ENCODE data around the gene PLSCR5.

PLSCR5 gene, protein sequence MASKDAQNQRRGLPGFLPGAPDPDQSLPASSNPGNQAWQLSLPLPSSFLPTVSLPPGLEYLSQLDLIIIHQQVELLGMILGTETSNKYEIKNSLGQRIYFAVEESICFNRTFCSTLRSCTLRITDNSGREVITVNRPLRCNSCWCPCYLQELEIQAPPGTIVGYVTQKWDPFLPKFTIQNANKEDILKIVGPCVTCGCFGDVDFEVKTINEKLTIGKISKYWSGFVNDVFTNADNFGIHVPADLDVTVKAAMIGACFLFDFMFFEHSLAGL

GRCh38 chr3:146605106-146605505 is at the start of gene PLSCR5:
TSS of gene PLSCR5 (minus strand) at chr3:146605346. CDS start at chr3:146605212, 134 bp downstream.
- no peak for DNase-seq (ENCODE audit: low read depth)

- no peak for DNase-seq (ENCODE audit: low read depth)
These were observed 48.8 kb upstream of the PLSCR5 start for GRCh38 chr3:146653978-146654377.

- no peak for DNase-seq (ENCODE audit: low read depth)
These were observed 45.7 kb upstream of the PLSCR5 start for GRCh38 chr3:146650691-146651442.

GRCh38 chr3:146646261-146646660 is 41.1 kb upstream of the PLSCR5 start:
- DNase-seq (ENCODE audit: low read depth): no peak

DNA sequence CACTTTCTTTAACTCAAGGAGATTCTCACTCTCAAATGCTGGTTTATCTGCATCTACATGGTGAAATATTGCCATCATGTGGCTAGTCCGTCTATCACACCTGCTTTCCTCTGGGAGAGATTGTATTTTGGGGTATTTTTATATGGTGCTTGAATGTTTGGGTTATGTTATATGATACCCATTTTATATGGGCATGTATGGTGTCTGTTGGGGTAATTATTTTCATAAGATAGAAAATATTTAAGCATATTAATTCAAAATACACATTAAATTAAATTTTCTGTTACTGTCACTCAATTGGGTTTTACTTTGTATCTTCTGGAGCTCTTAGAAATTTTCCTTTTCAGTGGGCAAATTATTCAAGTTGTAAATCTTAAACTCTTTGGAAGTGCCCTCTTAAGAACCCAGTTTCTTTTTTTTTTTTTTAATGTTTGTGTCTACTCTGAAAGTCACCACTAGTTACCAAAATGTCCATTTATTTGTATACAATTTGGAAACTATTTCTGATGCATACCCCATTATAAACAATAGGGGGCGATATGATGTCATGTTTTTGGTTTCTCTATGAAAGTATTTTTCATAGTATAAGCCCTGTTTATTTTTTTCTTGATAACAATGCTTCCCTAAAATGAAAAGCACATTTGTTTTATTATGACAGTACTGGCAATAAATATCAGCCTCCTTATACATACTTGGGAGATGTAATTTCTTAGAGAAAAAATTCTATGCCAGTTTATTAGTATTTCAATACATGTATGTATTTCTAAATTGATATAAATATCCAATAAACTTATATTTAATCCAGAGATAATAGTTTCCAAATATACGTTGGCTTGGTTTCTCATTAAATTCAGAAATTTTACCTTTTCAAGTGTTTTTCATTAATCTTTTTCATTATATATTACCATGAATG is 36.1 kb upstream of the PLSCR5 start:
- DNase-seq (ENCODE audit: low read depth): no peak

GRCh38 chr3:146640361-146640760 is 35.2 kb upstream of the PLSCR5 start:
- no peak for DNase-seq (ENCODE audit: low read depth)

DNA sequence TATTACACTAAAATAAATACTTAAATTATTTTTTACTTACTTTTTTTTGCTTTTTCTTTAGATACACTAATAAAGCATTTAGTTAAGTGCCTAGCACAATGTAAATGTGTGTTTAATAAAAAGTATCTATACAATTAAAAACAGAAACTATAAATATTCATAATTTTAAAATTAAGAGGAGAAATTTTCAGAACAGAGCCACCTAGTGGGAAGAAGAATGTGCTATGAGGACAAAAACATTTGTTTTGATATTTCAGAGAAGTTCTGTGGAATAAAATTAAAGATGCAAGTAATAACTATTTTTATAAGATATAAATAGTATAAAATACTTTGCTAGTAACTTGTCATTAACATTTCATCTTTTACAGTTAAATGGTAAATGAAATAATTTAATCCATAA is 33.6 kb upstream of the PLSCR5 start:
- no peak for DNase-seq (ENCODE audit: low read depth)

GRCh38 chr3:146637871-146638270 is 32.7 kb upstream of the PLSCR5 start:
- no peak for DNase-seq (ENCODE audit: low read depth)

- no peak for DNase-seq (ENCODE audit: low read depth)
These were observed 31.7 kb upstream of the PLSCR5 start for GRCh38 chr3:146636881-146637280.

- DNase-seq (ENCODE audit: low read depth): no peak
These were observed 29.2 kb upstream of the PLSCR5 start for GRCh38 chr3:146634346-146634745.

GRCh38 chr3:146628671-146629070 is 23.5 kb upstream of the PLSCR5 start:
- no peak for DNase-seq (ENCODE audit: low read depth)

DNA sequence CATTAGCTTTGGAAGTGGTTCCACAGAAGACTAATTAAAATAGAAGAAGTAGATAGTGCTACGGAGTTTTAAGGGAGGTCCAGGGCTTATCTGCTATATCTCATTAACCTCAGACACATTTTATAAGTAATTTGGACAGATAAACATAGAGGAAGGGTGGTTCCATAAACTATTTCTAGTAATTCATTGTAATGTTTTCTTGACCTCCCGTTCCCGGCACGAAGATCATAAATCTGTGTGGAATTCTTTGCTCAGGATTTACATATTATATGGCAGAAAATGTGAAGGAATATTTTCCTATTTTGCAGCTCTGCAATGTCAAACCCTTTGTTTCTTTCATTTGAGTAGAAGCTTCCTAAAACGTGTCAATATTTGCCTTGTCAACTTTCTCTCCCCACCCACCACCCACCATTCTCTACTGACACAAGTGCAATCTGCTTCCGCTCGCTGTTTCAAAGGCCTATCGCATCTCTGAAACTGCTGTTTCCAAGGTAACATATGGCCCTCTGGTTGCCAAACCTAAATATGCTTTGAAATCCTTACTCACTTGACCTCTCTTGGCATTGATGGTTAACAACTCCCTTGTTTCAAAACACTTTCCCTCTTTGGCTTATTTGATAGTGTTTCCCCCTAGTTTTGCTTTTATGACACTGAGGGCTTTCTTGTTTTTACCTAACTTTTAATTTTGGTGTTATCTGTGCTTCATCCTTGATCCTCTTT is 21.4 kb upstream of the PLSCR5 start:
- DNase-seq (ENCODE audit: low read depth): no peak

DNA sequence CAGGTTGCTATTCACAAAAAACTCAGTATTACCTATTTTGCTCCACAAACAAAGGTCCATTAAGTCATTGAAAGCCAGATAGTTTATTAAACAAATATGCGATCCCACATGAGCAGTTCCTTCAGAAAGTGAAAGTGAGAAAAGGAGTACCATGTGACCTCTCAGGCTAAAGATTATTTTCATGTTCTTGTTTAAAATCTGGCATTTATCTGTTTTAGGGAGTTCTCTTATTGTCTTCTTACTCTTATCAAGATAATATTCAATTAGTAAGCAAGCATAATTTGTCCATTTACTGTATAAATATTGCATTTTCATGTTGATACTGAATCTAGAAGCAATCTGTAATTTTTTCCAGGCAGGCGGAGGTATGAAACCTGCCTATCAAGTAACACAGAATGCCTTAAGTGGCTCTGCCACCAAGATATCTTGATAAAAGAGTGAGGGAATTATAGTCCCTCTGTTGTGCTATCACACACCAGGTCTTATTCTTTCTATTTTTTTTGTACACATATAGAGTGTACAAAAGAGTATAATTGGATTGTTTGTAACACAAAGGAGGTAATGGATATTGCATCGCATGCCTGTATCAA is 20.1 kb upstream of the PLSCR5 start:
- no peak for DNase-seq (ENCODE audit: low read depth)

- DNase-seq (ENCODE audit: low read depth): no peak
These were observed 16.6 kb upstream of the PLSCR5 start for GRCh38 chr3:146621723-146622122.

DNA sequence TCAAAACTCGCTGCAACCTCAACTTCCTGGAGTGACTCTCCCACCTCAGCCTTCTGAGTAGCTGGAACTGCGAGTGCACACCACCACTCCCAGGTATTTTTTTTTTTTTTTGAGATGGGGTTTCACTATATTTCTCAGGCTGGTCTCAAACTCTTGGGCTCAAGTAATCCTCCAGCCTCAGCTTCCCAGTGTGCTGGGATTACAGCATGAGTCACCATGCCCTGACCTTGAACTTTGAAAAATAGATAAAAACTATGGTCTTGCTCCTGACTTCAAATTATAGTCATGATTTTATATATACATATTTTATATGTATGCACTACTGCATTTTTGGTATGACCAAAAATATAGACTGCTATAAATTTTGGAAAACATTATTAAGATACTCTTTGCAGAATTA is 6.9 kb upstream of the PLSCR5 start:
- DNase-seq (ENCODE audit: low read depth): no peak

DNA sequence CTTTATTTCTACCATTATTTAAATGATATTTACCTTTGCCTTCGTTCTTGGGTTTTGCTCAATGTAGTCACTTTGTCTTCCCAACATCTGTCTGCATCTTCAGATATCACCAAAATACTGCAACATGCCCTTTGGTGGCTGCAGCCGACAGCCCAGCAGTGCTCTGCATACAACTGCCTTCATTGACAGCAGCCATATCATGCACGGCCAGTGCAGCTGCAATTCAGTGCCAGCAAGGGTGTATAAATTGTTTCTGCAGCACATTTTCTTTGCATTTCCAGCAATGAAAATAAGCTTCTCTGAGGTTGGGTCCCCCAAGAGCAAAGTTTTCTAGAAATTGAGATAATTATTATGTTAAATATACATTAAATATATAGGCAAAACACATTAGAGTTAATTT is 6.0 kb upstream of the PLSCR5 start:
- no peak for DNase-seq (ENCODE audit: low read depth)

GRCh38 chr3:146598535-146598934 is 6.6 kb downstream of the PLSCR5 start:
- DNase-seq (ENCODE audit: low read depth): no peak

- DNase-seq (ENCODE audit: low read depth): no peak
These were observed 10.2 kb downstream of the PLSCR5 start for GRCh38 chr3:146594843-146595482.

- no peak for DNase-seq (ENCODE audit: low read depth)
These were observed 11.4 kb downstream of the PLSCR5 start for GRCh38 chr3:146593776-146594175.

DNA sequence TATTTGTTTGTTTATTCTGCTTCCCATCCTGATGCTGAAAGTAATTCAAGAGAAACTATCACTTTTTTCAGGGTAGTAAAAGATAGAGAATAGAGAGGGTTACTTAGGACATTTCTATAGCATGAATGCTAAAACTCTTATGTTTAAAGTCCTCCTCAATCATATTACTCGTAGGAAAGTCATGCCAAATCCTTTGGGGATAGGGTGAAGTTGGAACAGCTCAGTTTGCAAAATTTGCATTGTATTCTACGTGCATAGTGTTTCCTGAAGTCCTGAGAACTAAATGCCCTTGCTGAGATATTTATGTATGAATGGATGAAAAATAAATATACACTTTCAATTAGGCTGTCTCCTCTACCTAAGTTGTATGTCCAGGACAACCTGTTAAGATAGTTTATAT is 14.6 kb downstream of the PLSCR5 start:
- no peak for DNase-seq (ENCODE audit: low read depth)

- no peak for DNase-seq (ENCODE audit: low read depth)
These were observed 15.1 kb downstream of the PLSCR5 start for GRCh38 chr3:146589899-146590508.
